Keratinocyte (primary cell): Measurements from ENCODE around the gene SBNO2. TPM values are rescaled to one million over a fixed set of nuclear protein-coding genes. Genes with fewer than 3 reads are reported as not detected.

Experiments used
- DNase-seq: peaks from one replicate; pipeline ENCODE4 v3.0.0-alpha.2; 2011; ENCODE audit warnings: low read depth, missing footprints, low spot score
- FAIRE-seq: peaks from 2 replicates; lab custom pipeline; 2011; peaks lifted over from hg19 to GRCh38; lab: Jason Lieb, UNC
- H2AFZ ChIP-seq: 2 replicates; pipeline ENCODE4 v1.6.0; 2012; ENCODE audit warnings: low read length, control low read depth, inconsistent platforms; ENCODE audit not compliant: control insufficient read depth
- H3K27ac ChIP-seq: 2 replicates; pipeline ENCODE4 v1.5.1; 2011; ENCODE audit warnings: low read length; ENCODE audit not compliant: control insufficient read depth, insufficient read depth
- H3K27me3 ChIP-seq: 3 replicates; pipeline ENCODE4 v1.6.0; 2011; ENCODE audit warnings: low read length; ENCODE audit not compliant: control insufficient read depth, insufficient read depth; ENCODE audit errors: extremely low read depth
- H3K36me3 ChIP-seq, 2 experiments: 2 replicates in 1 of 2; 3 replicates in 1 of 2; pipeline ENCODE4 v1.5.1; 2011; ENCODE audit warnings: low read length in 2 of 2, mild to moderate bottlenecking in 1 of 2; ENCODE audit not compliant: control insufficient read depth in 2 of 2, insufficient read depth in 2 of 2; ENCODE audit errors: extremely low read depth in 1 of 2
- H3K4me1 ChIP-seq: 3 replicates; pipeline ENCODE4 v1.5.1; 2011; ENCODE audit warnings: low read length; ENCODE audit not compliant: control insufficient read depth, insufficient read depth; ENCODE audit errors: extremely low read depth
- H3K4me2 ChIP-seq: 3 replicates; pipeline ENCODE4 v1.6.0; 2011; ENCODE audit warnings: low read depth, low read length; ENCODE audit not compliant: control insufficient read depth, insufficient read depth; ENCODE audit errors: extremely low read depth
- H3K4me3 ChIP-seq, 3 experiments: fragments of 200-600 bp in 1 of 3; sonication (generic) in 1 of 3; 2 replicates in 2 of 3; 3 replicates in 1 of 3; pipeline ENCODE4 v1.5.1; 2011 to 2016; ENCODE audit warnings: low read length in 3 of 3, mild to moderate bottlenecking in 3 of 3, control low read depth in 2 of 3, inconsistent platforms in 1 of 3, low read depth in 1 of 3, mixed read lengths in 1 of 3, mixed run types in 1 of 3, moderate library complexity in 1 of 3; ENCODE audit not compliant: control insufficient read depth in 2 of 3, insufficient read depth in 2 of 3; ENCODE audit errors: extremely low read depth in 1 of 3
- H3K79me2 ChIP-seq: 2 replicates; pipeline ENCODE4 v1.6.0; 2012; ENCODE audit warnings: low read length; ENCODE audit not compliant: control insufficient read depth, insufficient read depth
- H3K9ac ChIP-seq: 3 replicates; pipeline ENCODE4 v1.6.0; 2011; ENCODE audit warnings: low read length; ENCODE audit not compliant: control insufficient read depth, insufficient read depth; ENCODE audit errors: extremely low read depth
- H3K9me1 ChIP-seq: 3 replicates; pipeline ENCODE4 v1.6.0; 2011; ENCODE audit warnings: low read length; ENCODE audit not compliant: control insufficient read depth, insufficient read depth; ENCODE audit errors: extremely low read depth
- H3K9me3 ChIP-seq: 2 replicates; pipeline ENCODE4 v1.5.1; 2012; ENCODE audit warnings: low read depth, low read length; ENCODE audit not compliant: control insufficient read depth
- H4K20me1 ChIP-seq: 3 replicates; pipeline ENCODE4 v1.6.0; 2011; ENCODE audit warnings: low read length; ENCODE audit not compliant: control insufficient read depth, insufficient read depth; ENCODE audit errors: extremely low read depth
- CTCF ChIP-seq, 3 experiments: IDR thresholded peaks in 1 of 3; conservative IDR thresholded peaks in 1 of 3; optimal IDR thresholded peaks in 1 of 3; 2 replicates in 2 of 3; 3 replicates in 1 of 3; pipeline versions ENCODE3 to v1.5.1; 2011; ENCODE audit warnings: low read length in 3 of 3, mild to moderate bottlenecking in 3 of 3, moderate library complexity in 2 of 3, control low read depth in 1 of 3, inconsistent platforms in 1 of 3; ENCODE audit not compliant: insufficient read depth in 2 of 3; ENCODE audit errors: extremely low read depth in 1 of 3
- EZH2 ChIP-seq: IDR thresholded peaks from one replicate; pipeline ENCODE4 v1.6.1; 2012; ENCODE audit warnings: inconsistent platforms, mild to moderate bottlenecking, low read length, moderate library complexity
- dilution Hi-C: fragments of 300-500 bp; cut with MboI; formaldehyde crosslinking; loops from one replicate; pipeline ENCODE4 v1.7.0; 2020; ENCODE audit warnings: low sequenced_read_pairs; ENCODE audit not compliant: extremely low pct_ligation_motif_present
- polyA plus RNA-seq, 5 experiments: library from polyadenylated mRNA; depleted of rRNA in 3 of 5; stranded (reverse) in 3 of 5; stranded (forward) in 1 of 5; unstranded in 1 of 5; fragments of >200 nt; gene quantifications; 1 replicate in 1 of 5; 2 replicates in 3 of 5; 3 replicates in 1 of 5; pipeline versions ENCODE4 v1.2.1 to v1.2.3, GENCODE V29; 2011 to 2012; ENCODE audit warnings: missing spikeins in 2 of 5, low read depth in 1 of 5, low replicate concordance in 1 of 5

SBNO2 gene
- polyA plus RNA-seq, 1 donor (not counting 4 experiments of a cell fraction or from before 2014, with no cell fraction given): 10.9 TPM

- dilution Hi-C loops: no loop called here
- DNase-seq (no peak), FAIRE-seq (no peak)
- TF ChIP-seq EZH2 (no peak), CTCF (optimal IDR thresholded peaks at IDR 0.05 in 1 of 3, IDR thresholded peaks at IDR 0.05 in 1 of 3, conservative IDR thresholded peaks at IDR 0.05 in 1 of 3; ENCODE audit: extremely low read depth in 1 of 3, insufficient read depth in 2 of 3, low read length in 3 of 3) (no peak)
- no peak overlapping the region for H3K4me3 ChIP-seq
- H3K79me2 ChIP-seq: peaks cover 10% of the 10 kb centered on the region
- no peaks in the 10 kb centered on the region for H3K9me1 ChIP-seq
- no peak overlapping the region for H3K4me2 ChIP-seq
- H4K20me1 ChIP-seq: peaks cover 4% of the 10 kb centered on the region
- peaks cover 41 to 55% of the 10 kb centered on the region in 2 experiments for H3K36me3 ChIP-seq
- no peaks in the 10 kb centered on the region for H3K4me1 ChIP-seq
- no peak overlapping the region for H3K27ac ChIP-seq
- no peaks in the 10 kb centered on the region for H3K27me3 ChIP-seq
- no peaks in the 10 kb centered on the region for H3K9me3 ChIP-seq
- no peak overlapping the region for H2AFZ ChIP-seq
- H3K9ac ChIP-seq: no peak overlapping the region
Observed at GRCh38 chr19:1123381-1123780, 50.7 kb downstream of the SBNO2 start.

- H3K4me3 ChIP-seq: no peak overlapping the region
- FAIRE-seq (no peak), DNase-seq (no peak)
- peaks cover 4% of the 10 kb centered on the region for H4K20me1 ChIP-seq
- H2AFZ ChIP-seq: no peak overlapping the region
- H3K4me2 ChIP-seq: no peak overlapping the region
- no peaks in the 10 kb centered on the region for H3K9me3 ChIP-seq
- no peak overlapping the region for H3K9ac ChIP-seq
- dilution Hi-C loops: no loop called here
- TF ChIP-seq CTCF (optimal IDR thresholded peaks at IDR 0.05 in 1 of 3, IDR thresholded peaks at IDR 0.05 in 1 of 3, conservative IDR thresholded peaks at IDR 0.05 in 1 of 3; ENCODE audit: extremely low read depth in 1 of 3, insufficient read depth in 2 of 3, low read length in 3 of 3) (no peak), EZH2 (no peak)
- H3K27me3 ChIP-seq: no peaks in the 10 kb centered on the region
- no peaks in the 10 kb centered on the region for H3K4me1 ChIP-seq
- no peaks in the 10 kb centered on the region for H3K9me1 ChIP-seq
- no peak overlapping the region for H3K27ac ChIP-seq
- H3K36me3 ChIP-seq: peaks cover 42 to 57% of the 10 kb centered on the region in 2 experiments
- peaks cover 10% of the 10 kb centered on the region for H3K79me2 ChIP-seq
Observed at GRCh38 chr19:1122972-1123363, 51.1 kb downstream of the SBNO2 start.
